C4-2B (cell line): ENCODE data around the gene LMOD3.

Experiments
- CTCF ChIP-seq: fragments of 450-650 bp; conservative IDR thresholded peaks from 2 replicates; pipeline ENCODE4 v1.5.1; 2017; ENCODE audit warnings: mild to moderate bottlenecking
- ZFX ChIP-seq: fragments of 450-650 bp; IDR thresholded peaks from 2 replicates; pipeline ENCODE4 v1.6.1; 2017

- TF ChIP-seq CTCF: no peak
- TF ChIP-seq ZFX: no peak
Observed at GRCh38 chr3:69119681-69120080, 2.7 kb downstream of the LMOD3 start.
